ENCODE results near the gene CEP112.

DNA sequence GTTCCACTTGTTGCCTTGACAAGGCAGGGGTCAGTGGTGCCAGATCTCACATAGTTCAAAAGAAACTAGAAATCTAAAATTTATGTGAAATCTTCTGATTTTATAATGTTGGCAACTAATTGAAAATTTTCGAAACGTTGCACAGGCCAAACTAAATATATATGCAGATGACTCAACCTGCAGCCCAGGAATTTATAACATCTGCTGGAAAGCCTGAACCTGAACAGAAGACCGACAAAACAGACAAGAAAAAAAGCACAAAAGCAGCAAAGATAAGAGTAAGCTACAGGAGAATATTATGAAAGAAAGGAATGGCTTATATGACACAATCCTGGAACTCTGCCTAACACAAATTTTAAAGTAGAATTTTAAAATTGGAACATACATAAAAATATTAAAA lies 207.6 kb downstream of the CEP112 start:
- TF ChIP-seq, protein P1, sequence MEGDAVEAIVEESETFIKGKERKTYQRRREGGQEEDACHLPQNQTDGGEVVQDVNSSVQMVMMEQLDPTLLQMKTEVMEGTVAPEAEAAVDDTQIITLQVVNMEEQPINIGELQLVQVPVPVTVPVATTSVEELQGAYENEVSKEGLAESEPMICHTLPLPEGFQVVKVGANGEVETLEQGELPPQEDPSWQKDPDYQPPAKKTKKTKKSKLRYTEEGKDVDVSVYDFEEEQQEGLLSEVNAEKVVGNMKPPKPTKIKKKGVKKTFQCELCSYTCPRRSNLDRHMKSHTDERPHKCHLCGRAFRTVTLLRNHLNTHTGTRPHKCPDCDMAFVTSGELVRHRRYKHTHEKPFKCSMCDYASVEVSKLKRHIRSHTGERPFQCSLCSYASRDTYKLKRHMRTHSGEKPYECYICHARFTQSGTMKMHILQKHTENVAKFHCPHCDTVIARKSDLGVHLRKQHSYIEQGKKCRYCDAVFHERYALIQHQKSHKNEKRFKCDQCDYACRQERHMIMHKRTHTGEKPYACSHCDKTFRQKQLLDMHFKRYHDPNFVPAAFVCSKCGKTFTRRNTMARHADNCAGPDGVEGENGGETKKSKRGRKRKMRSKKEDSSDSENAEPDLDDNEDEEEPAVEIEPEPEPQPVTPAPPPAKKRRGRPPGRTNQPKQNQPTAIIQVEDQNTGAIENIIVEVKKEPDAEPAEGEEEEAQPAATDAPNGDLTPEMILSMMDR (conservative IDR thresholded peaks at IDR 0.05): no peak
- TF ChIP-seq ZFX (IDR thresholded peaks at IDR 0.05): no peak

All from C4-2B (cell line).